PC-9 (cell line): ENCODE data around the gene MS4A12.
"Not testable (repeated sequence)": the region's sequence is repeated elsewhere in the genome, so short reads cannot be mapped to it uniquely, and the experiment has no call there.

Experiments used
- CTCF ChIP-seq: fragments of 200-600 bp; sonication (generic); conservative IDR thresholded peaks from 2 replicates; pipeline ENCODE4 v1.6.1; 2017; ENCODE audit warnings: mixed run types, antibody characterized with exemption, mild to moderate bottlenecking, moderate library complexity
- EZH2 ChIP-seq: fragments of 200-600 bp; sonication (generic); IDR thresholded peaks from 2 replicates; pipeline ENCODE4 v1.8.0; 2017; ENCODE audit warnings: antibody characterized with exemption, low read depth

DNA sequence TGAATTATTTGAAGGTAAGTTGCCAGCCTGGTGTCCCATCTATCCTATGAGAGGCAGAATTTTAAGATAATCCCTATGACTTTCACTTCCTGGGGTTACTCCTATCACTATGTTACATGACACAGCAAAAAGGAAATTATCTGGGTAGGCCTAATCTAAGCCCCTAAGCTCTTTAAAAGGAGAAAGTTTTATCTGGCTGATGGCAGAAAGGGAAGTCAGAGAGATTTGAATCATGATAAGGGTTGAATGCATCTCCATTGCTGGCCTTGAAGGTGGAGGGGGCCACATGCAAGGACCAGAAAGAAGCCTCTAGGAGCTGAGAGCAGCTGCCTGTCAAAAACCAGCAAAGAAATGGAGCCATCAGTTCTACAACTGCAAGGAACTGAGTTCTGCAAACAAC lies 46.0 kb downstream of the MS4A12 start:
- TF ChIP-seq CTCF, EZH2: not testable (repeated sequence)
